Measurements from ENCODE around the gene TRAF3IP3.

The TRAF3IP3 gene

DNA sequence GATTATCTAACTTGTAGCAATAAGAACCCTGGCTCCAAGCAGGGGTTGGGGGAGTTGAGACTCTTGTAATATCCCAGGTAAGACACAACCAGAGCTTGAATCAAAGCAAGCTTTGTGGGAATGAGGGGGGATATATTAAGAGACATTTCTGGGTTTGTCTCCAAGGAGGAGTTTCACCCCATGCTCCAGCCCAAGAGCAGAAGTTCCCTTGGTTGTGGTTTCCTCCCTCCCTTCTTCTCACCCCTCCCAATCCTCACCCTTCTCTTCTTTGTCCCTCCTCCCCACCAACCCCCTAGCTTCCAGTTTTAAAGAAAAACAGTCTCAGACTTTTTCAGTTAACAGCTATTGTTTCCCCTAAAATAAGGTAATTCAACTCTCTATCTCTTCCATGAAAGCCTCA is 11.9 kb downstream of the TRAF3IP3 start:
- H3K4me1 ChIP-seq (ENCODE audit: low read length), result peaks cover 33% of the 10 kb centered on the region
- TF ChIP-seq, protein P1, sequence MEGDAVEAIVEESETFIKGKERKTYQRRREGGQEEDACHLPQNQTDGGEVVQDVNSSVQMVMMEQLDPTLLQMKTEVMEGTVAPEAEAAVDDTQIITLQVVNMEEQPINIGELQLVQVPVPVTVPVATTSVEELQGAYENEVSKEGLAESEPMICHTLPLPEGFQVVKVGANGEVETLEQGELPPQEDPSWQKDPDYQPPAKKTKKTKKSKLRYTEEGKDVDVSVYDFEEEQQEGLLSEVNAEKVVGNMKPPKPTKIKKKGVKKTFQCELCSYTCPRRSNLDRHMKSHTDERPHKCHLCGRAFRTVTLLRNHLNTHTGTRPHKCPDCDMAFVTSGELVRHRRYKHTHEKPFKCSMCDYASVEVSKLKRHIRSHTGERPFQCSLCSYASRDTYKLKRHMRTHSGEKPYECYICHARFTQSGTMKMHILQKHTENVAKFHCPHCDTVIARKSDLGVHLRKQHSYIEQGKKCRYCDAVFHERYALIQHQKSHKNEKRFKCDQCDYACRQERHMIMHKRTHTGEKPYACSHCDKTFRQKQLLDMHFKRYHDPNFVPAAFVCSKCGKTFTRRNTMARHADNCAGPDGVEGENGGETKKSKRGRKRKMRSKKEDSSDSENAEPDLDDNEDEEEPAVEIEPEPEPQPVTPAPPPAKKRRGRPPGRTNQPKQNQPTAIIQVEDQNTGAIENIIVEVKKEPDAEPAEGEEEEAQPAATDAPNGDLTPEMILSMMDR (IDR thresholded peaks at IDR 0.05; ENCODE audit: low read length), result no peak
- no peak for TF ChIP-seq EZH2 (optimal IDR thresholded peaks at IDR 0.05; ENCODE audit: low read depth, low read length)
- no peak for TF ChIP-seq EZH2phosphoT487 (IDR thresholded peaks at IDR 0.05; ENCODE audit: low read length)
- H3K9ac ChIP-seq (ENCODE audit: low read length), result peak overlapping the region; percentile 19
- H3K9me2 ChIP-seq (replicated peaks; ENCODE audit: insufficient read depth, low read length), result no peaks in the 10 kb centered on the region
- DNase-seq, result no peak
- H3K4me3 ChIP-seq (ENCODE audit: low read length), result peak overlapping the region; percentile 60
- no peaks in the 10 kb centered on the region for H3K36me3 ChIP-seq (replicated peaks; ENCODE audit: insufficient read depth, low read length)
- H2AFZ ChIP-seq (ENCODE audit: low read length), result no peak overlapping the region
- peak overlapping the region; percentile 92 for H3K27ac ChIP-seq (ENCODE audit: low read length)
- H4K20me1 ChIP-seq (ENCODE audit: insufficient read depth, low read length), result no peaks in the 10 kb centered on the region
- peak overlapping the region; percentile 75 for H3K4me2 ChIP-seq (ENCODE audit: low read depth, low read length)
- H3K27me3 ChIP-seq (replicated peaks; ENCODE audit: insufficient read depth, low read length), result no peaks in the 10 kb centered on the region
- peaks cover 20% of the 10 kb centered on the region for H3K79me2 ChIP-seq (ENCODE audit: low read length)
- peaks cover 38% of the 10 kb centered on the region for H3F3A ChIP-seq (ENCODE audit: insufficient read depth, low read length)
- no peaks in the 10 kb centered on the region for H3K9me3 ChIP-seq (replicated peaks; ENCODE audit: insufficient read depth, low read length)

DNA sequence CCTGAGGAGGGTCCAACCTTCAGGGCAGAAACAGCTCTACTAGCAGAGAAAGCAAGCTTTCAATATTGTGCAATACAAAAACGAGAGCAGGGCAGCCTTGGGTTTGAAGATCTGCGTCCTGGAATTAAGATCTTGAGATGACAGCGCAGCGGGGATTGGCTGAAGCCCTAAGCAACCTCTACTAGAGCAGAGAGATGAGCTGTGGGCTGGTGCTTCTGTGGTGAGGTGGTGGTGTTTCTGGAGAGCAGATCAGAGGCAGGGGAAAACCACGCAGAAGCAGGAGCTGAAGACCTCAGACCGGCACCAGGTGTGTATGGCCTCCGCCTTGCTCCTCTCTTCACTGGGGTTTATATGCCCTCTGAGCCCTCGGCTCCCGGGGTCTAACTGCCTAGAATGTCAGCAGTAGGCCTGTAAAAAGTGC is 12.5 kb downstream of the TRAF3IP3 start:
- peak; percentile 98 for DNase-seq

DNA sequence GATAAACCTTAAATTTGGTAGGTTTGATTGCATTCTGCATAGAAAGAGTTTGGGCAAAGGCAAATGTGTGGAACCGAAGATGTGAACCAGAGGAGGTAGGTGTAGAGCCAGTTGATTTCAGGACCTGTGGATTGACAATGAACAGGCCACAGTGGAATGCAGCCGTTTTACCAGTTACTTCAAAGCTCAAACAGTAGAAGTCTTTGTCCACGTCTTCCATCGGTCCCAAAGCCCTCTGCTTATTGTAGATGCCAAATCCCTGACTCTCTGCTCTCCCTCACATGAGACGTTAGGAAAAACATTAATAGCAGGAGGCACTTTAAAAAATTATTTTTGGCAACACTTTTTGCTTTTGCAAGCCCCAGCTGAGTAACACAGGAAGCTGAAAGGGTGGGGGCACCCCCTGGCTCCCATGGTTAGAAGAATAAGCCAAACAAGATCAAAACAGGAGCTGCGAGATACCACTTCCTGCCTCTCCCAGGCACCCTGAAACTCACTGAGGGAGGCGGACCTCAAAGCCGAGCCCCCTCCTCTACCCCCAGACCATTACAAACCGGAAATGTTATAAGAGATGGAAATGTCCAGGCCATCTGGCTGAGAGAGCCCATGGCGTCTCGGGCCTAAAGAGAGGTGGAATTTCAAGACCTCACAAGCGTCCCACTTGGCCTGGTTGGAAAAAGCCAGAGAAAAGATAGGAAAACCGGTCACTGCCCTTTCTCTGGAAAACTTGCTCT is 13.5 kb downstream of the TRAF3IP3 start:
- no peak for TF ChIP-seq EZH2 (optimal IDR thresholded peaks at IDR 0.05; ENCODE audit: low read depth, low read length)
- TF ChIP-seq EZH2phosphoT487 (IDR thresholded peaks at IDR 0.05; ENCODE audit: low read length), result no peak
- TF ChIP-seq, protein P1 (IDR thresholded peaks at IDR 0.05; ENCODE audit: low read length), result no peak
- H2AFZ ChIP-seq (ENCODE audit: low read length), result peak overlapping the region; percentile 28
- H3K79me2 ChIP-seq (ENCODE audit: low read length), result peaks cover 20% of the 10 kb centered on the region
- peak overlapping the region; percentile 60 for H3K4me3 ChIP-seq (ENCODE audit: low read length)
- H3K9me3 ChIP-seq (replicated peaks; ENCODE audit: insufficient read depth, low read length), result no peaks in the 10 kb centered on the region
- peak overlapping the region; percentile 80 for H3K9ac ChIP-seq (ENCODE audit: low read length)
- peaks cover 46% of the 10 kb centered on the region for H3K4me1 ChIP-seq (ENCODE audit: low read length)
- peak; percentile 87 for DNase-seq
- peak overlapping the region; percentile 75 for H3K4me2 ChIP-seq (ENCODE audit: low read depth, low read length)
- no peaks in the 10 kb centered on the region for H3K9me2 ChIP-seq (replicated peaks; ENCODE audit: insufficient read depth, low read length)
- no peaks in the 10 kb centered on the region for H3K27me3 ChIP-seq (replicated peaks; ENCODE audit: insufficient read depth, low read length)
- peak overlapping the region; percentile 92 for H3K27ac ChIP-seq (ENCODE audit: low read length)
- H3F3A ChIP-seq (ENCODE audit: insufficient read depth, low read length), result peaks cover 42% of the 10 kb centered on the region
- no peaks in the 10 kb centered on the region for H4K20me1 ChIP-seq (ENCODE audit: insufficient read depth, low read length)
- H3K36me3 ChIP-seq (replicated peaks; ENCODE audit: insufficient read depth, low read length), result no peaks in the 10 kb centered on the region; the same call in 1 of the 2 replicates

More for the DNA sequence above, 12.5 kb downstream of the TRAF3IP3 start:
- Histone ChIP-seq H3K4me1 (ENCODE audit: low read length) (peaks cover 36% of the 10 kb centered on the region), H2AFZ (ENCODE audit: low read length) (peak overlapping the region; percentile 28; the same call in 1 of the 2 replicates), H3K4me3 (ENCODE audit: low read length) (peak overlapping the region; percentile 60), H3K79me2 (ENCODE audit: low read length) (peaks cover 20% of the 10 kb centered on the region), H3K27me3 (replicated peaks; ENCODE audit: insufficient read depth, low read length) (no peaks in the 10 kb centered on the region), H3K27ac (ENCODE audit: low read length) (peak overlapping the region; percentile 92), H3K4me2 (ENCODE audit: low read depth, low read length) (peak overlapping the region; percentile 75), H3K9ac (ENCODE audit: low read length) (peak overlapping the region; percentile 80), H4K20me1 (ENCODE audit: insufficient read depth, low read length) (no peaks in the 10 kb centered on the region), H3K9me3 (replicated peaks; ENCODE audit: insufficient read depth, low read length) (no peaks in the 10 kb centered on the region), H3K9me2 (replicated peaks; ENCODE audit: insufficient read depth, low read length) (no peaks in the 10 kb centered on the region), H3K36me3 (replicated peaks; ENCODE audit: insufficient read depth, low read length) (no peaks in the 10 kb centered on the region), H3F3A (ENCODE audit: insufficient read depth, low read length) (peaks cover 38% of the 10 kb centered on the region)
- TF ChIP-seq EZH2 (optimal IDR thresholded peaks at IDR 0.05; ENCODE audit: low read depth, low read length) (no peak), EZH2phosphoT487 (IDR thresholded peaks at IDR 0.05; ENCODE audit: low read length) (no peak)
- TF ChIP-seq, protein P1 (IDR thresholded peaks at IDR 0.05; ENCODE audit: low read length), result no peak
